ENCODE results near the gene CTNNA3. TPM values are rescaled to one million over a fixed set of nuclear protein-coding genes. Genes with fewer than 3 reads are reported as not detected.

The CTNNA3 gene
- total RNA-seq, 1 donor from 2014 or later, result 15.5 TPM

- no peak for DNase-seq
These were observed 835.5 kb downstream of the CTNNA3 start for GRCh38 chr10:66860376-66860945.

DNA sequence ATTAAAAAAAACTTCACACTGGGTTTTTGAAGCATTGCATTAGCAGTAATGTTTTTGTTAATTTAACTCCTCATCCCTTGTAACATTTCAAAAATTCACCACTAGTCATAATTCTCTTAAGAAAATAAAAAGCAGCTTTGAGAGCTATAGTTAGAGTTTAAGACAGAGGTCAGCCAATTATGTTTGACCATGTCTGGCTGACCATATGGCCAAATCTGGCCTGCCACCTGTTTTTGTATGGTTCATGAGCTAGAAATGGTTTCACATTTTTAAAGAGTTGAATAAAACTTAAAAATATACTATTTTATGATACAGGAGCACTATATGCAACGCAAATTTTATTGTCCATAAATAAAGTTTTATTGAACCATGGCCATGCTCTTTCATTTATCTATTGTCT is 843.2 kb downstream of the CTNNA3 start:
- DNase-seq, result no peak

DNA sequence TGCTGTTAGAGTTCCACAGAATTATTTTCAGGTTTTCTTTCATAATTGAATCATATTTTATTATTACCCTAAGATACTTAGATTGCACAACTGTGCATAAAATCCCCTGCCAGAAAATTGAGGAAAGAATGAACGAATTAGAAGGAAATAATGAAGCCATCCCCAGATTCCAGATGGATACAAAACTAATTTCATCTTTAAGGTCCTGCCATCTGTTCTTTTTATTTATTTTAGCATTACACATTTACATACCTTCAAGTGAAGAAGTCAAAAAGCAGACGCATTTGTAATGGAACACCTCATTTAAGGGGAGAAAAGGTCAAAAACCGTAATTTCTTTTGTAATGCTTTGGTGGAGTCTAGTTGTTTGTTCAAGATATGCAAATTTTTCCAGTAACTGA is 847.1 kb downstream of the CTNNA3 start:
- no peak for DNase-seq

DNA sequence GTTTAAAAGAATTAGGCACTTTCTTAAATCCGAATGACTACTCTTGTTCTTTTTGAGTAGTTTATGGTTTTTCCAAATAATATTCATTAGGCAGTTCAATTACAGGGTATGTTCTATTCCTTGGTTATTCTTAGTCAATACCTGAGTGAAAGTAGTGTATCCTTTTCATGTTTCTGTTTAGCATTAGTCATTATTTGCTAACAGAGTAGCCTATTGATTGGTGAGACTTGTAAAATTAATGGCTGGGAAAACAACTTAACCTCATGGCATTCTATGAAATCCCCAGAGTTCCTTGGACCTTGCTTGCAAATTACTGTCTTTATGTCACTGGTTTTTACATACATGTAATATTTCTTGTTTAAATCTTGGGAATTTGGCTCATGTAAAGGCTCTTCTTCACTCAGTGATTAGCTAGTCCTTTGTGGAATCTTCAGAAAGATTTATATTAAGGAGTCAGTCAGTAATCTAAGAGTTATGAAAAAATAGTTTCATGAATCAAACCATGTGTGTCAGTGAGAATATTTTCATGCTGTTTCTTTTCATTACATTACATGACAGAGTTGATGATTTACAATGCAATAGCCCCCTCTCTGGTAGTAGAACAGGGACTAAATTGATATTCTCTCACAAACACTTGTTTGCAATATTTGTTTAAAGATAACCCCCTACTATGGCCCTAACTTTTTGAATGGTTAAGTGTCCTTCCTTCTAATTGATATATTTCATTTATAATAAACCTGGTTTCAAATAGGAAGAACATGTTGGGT is 851.6 kb downstream of the CTNNA3 start:
- peak; percentile 27 for DNase-seq

DNA sequence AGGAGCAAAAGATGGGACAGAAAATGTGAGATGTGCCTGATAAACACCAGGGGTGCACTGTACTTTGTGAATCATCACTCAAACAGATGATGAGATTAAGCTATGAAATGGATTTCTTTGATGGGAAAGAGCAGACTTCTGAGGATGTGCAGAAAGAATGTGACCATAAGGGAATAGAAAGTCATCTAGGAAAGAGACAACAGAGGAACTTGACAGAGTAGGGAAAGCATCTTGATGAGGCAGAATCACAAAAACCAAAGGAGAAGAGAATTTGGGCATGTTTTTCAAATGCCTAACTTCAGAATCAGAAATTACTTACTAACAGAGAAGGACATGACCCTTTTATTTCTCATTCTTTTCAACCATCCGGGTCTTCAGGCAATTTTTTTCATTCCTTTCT is 852.6 kb downstream of the CTNNA3 start:
- DNase-seq, result no peak

DNA sequence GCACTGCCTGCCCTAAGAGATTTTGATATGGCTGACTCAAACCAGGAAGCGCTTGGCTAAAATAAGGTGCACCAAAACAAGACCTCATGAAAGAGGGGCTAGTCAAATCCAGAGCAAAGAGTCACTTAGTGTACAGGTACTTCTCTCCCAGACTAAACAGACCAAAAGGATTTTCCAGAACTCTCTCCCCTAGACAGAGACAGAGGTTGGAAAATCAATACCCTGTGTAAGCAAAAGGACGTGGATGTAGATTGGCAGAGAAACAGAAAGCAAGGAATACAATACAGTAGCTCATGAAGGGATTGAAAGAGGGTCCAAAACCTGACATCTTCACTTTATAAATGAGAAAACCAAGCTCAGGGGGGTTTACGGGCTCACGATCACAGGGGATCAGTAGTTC is 853.1 kb downstream of the CTNNA3 start:
- no peak for DNase-seq

- DNase-seq, result no peak
These were observed 853.6 kb downstream of the CTNNA3 start for GRCh38 chr10:66842371-66842770.

- no peak for DNase-seq
These were observed 857.3 kb downstream of the CTNNA3 start for GRCh38 chr10:66838656-66839055.

GRCh38 chr10:66837990-66838389 is 858.0 kb downstream of the CTNNA3 start:
- no peak for DNase-seq

DNA sequence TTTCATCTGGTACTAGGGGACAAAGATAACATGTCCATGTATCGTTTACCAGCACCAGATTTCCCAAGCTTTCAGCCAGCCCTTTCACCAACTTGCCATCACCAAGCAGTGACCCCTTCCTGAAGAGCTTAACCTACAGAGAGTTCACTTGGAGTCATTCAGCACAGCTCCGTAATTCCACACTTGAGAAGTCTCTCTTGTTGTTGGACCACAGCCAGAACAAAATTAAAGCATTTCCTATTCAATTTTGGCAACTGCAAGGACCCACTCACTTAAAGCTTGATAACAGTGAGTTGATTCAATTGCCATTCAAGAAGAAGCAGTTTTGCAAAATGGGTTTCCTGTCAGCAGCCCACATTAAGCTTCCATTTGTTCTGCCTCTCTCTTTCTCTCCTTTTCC is 858.7 kb downstream of the CTNNA3 start:
- peak; percentile 42 for DNase-seq

DNA sequence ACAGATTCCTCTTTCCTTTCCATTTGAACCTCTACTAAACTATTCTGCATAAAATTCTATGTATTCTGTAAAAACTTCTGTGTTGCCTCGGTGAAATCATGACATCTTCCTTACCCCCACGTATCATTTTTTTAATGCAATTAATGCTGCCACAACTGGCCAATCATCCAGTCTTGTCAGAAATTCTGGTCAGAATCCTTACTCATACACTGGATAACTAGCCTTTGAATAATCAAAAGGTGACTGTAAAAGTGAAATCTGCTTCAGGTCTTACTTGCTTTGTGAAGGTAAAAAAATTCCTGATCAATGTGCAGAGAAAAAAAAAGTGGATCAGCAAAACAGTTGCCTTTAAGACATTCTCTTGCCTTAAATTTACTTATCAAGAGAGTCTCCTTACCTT is 859.2 kb downstream of the CTNNA3 start:
- no peak for DNase-seq

DNA sequence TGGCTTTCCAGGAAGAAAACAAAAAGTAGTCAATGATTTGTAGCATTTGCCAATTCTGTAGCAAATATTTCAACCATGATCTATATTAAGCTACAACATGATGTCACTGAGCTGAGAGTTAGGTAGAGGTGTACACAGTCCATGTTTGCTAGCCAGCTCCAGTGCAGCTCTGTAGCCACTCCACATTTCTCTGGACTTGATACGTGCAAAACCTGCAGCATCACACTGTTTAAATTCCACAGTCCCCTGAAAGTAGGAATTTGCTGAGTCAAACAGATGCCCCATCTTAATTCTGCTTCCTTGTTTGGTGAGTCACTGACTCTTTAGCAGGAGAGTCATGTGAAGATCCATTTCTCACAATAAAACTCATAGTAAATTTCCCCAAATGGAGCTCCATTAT is 859.9 kb downstream of the CTNNA3 start:
- DNase-seq, result no peak

- DNase-seq, result no peak
These were observed 860.6 kb downstream of the CTNNA3 start for GRCh38 chr10:66835400-66835799.

GRCh38 chr10:66834802-66835201 is 861.2 kb downstream of the CTNNA3 start:
- DNase-seq, result no peak

- DNase-seq, result no peak
These were observed 862.1 kb downstream of the CTNNA3 start for GRCh38 chr10:66833861-66834260.

GRCh38 chr10:66832781-66833422 is 863.1 kb downstream of the CTNNA3 start:
- no peak for DNase-seq

DNA sequence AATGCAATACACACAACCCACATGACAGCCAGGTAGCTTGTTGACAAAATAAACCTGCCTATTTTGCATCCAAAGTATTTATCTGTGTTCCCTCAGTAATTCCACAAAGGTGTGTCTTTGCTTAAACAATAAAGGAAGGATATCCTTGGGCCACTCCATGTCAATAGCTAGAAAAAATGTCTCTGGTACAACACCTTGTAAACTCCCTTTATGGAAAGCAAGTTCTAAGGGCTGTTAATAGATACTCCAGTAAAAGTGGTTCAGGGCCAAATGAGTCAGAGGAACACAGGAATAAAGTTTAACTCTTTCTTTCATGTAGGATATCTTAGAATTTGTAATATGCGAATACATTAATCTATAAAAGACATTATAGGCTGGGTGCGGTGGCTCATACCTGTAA is 867.0 kb downstream of the CTNNA3 start:
- no peak for DNase-seq

DNA sequence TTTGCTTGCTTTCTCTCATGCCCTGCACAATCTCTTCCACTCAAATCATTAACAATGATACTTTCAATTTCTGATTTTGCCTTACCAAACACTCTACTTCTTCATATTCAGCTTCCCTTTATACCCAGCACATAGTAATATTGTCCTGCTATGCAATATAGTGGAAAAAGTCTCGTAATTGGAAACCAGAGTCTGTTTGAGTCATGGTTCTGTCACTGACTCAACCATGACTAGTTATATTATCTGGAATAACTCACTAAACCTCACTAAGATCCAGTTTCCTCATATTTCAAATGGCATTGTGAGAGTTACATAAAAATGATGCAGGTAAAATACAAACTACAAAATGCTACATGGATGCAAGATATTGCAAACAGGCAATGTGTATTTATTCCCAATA is 868.6 kb downstream of the CTNNA3 start:
- peak; percentile 48 for DNase-seq

DNA sequence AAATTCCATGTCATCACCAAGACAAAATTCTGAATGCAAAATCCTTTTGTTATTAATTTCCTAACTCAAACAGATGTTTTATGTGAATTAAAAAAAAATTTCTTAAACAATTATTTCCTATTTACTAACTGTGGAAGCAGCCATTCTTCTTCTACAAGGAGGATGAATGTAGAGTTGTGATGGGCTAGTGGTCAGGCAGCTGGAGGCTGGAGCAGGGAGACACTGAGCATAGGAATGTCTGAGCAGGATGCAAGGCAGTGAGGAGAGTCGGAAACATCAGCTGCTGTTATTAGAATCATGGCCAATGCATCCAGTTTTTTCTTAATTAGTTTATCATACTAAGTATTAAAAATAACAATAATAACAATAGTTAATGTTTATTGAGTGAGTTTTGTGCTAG is 872.7 kb downstream of the CTNNA3 start:
- DNase-seq, result no peak

DNA sequence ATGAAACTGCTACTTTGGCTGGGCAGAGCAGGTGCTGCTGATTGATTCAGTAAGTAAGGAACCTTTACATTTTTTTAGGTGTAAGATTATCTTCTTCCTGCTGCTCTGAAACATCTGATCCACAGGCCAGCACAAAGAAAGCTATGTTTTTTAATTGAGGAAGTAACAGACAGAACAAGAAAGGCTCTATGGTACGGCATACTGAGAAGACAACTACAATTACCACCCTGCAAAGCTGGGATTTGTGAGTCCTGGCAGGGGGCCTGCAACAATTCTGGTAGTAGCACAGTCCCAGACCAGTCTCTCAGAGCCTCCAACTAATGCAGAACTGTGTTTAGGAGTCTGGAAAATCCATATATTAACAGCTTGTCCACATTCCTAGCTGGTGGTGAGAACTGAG is 873.2 kb downstream of the CTNNA3 start:
- DNase-seq, result peak; percentile 82

- DNase-seq, result no peak
These were observed 876.3 kb downstream of the CTNNA3 start for GRCh38 chr10:66819691-66820090.

- DNase-seq, result no peak
These were observed 882.9 kb downstream of the CTNNA3 start for GRCh38 chr10:66813122-66813521.

DNA sequence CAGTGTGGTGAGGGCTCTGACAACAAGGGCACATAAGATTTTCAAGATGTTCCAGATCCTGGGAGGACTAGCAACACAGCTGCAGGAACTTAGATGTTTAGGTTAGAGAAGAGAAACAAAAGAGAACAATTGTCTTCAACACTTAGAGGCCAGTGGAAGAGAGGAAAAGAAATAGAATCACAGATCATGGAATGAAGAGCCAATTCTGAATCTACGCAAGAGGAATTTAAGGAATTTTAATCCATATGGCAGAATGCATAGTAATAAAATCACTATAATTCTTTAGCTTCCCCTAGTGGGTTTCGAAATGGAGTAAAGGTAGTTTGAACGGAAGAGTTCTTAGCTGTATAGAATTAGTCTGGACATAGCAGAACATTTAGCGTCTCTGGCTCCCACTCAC is 884.8 kb downstream of the CTNNA3 start:
- DNase-seq, result no peak

DNA sequence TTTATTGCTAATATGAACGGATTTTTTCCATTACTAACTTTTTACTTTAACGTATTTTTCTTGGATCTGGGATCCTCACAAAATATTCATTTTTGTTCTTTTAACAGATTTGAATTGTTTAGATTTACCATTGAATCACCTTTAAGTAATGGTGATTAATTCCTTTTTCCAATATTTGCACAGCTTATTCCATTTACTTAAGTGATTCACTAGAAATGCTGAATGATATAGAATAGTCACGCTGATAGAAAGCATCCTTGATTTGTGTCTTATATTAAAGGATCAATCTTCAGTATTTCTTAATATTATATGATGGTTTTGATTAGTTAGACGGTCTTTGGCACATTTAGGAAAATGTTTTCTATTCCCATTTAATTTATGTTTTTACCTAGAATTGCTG is 886.6 kb downstream of the CTNNA3 start:
- no peak for DNase-seq
